ENCODE data around the gene C10orf71. TPM values are rescaled to one million over a fixed set of nuclear protein-coding genes. Genes with fewer than 3 reads are reported as not detected.

Gene C10orf71
- total RNA-seq, 1 donor from 2014 or later = not detected

- DNase-seq = no peak
Observed at GRCh38 chr10:49296382-49296781, 2.6 kb upstream of the C10orf71 start.

- no peak for DNase-seq
Observed at GRCh38 chr10:49296836-49297235, 2.1 kb upstream of the C10orf71 start.

GRCh38 chr10:49297818-49298670 lies 926 bp upstream of the C10orf71 start:
- DNase-seq = no peak

GRCh38 chr10:49298671-49298982 lies 343 bp upstream of the C10orf71 start:
- no peak for DNase-seq

- no peak for DNase-seq
Observed at GRCh38 chr10:49299816-49300139, 808 bp downstream of the C10orf71 start.

- no peak for DNase-seq
Observed at GRCh38 chr10:49300140-49300974, 1.4 kb downstream of the C10orf71 start.

GRCh38 chr10:49301302-49301701 lies 2.3 kb downstream of the C10orf71 start:
- DNase-seq = no peak

GRCh38 chr10:49302088-49302487 lies 3.1 kb downstream of the C10orf71 start:
- DNase-seq = no peak

GRCh38 chr10:49303711-49304110 lies 4.7 kb downstream of the C10orf71 start:
- DNase-seq = no peak

- no peak for DNase-seq
Observed at GRCh38 chr10:49304137-49304536, 5.2 kb downstream of the C10orf71 start.

GRCh38 chr10:49307921-49308320 lies 9.0 kb downstream of the C10orf71 start:
- DNase-seq = no peak

GRCh38 chr10:49308881-49309280 lies 9.9 kb downstream of the C10orf71 start:
- DNase-seq = no peak

GRCh38 chr10:49309691-49310411 lies 10.9 kb downstream of the C10orf71 start:
- DNase-seq = no peak

GRCh38 chr10:49310460-49310859 lies 11.5 kb downstream of the C10orf71 start:
- DNase-seq = no peak

GRCh38 chr10:49310901-49311554 lies 12.1 kb downstream of the C10orf71 start:
- DNase-seq = no peak

GRCh38 chr10:49311555-49312236 lies 12.7 kb downstream of the C10orf71 start:
- DNase-seq = no peak

GRCh38 chr10:49312246-49312869 lies 13.4 kb downstream of the C10orf71 start:
- DNase-seq = no peak

- DNase-seq = no peak
Observed at GRCh38 chr10:49313501-49314070, 14.6 kb downstream of the C10orf71 start.

GRCh38 chr10:49314806-49315205 lies 15.8 kb downstream of the C10orf71 start:
- no peak for DNase-seq

GRCh38 chr10:49318028-49318427 lies 19.1 kb downstream of the C10orf71 start:
- DNase-seq = no peak

- DNase-seq = no peak
Observed at GRCh38 chr10:49318755-49319154, 19.8 kb downstream of the C10orf71 start.
